H9 (cell line): ENCODE measurements around the gene DYRK1A. TPM values are rescaled to one million over a fixed set of nuclear protein-coding genes. Genes with fewer than 3 reads are reported as not detected.

Experiments
- DNase-seq: peaks from one replicate; pipeline ENCODE4 v3.0.0-alpha.2; 2017
- H2AFZ ChIP-seq: one replicate; pipeline ENCODE4 v1.6.1; 2013; ENCODE audit warnings: mild to moderate bottlenecking, low read length, control low read depth, moderate library complexity
- H2AK5ac ChIP-seq: 2 replicates; pipeline ENCODE4 v1.6.1; 2013; ENCODE audit warnings: low read length, control low read depth, mixed read lengths; ENCODE audit not compliant: insufficient read length
- H2BK120ac ChIP-seq: one replicate; pipeline ENCODE4 v1.6.1; 2013; ENCODE audit warnings: low read depth, mild to moderate bottlenecking, low read length, control low read depth, inconsistent platforms; ENCODE audit not compliant: poor library complexity, severe bottlenecking
- H2BK12ac ChIP-seq: 2 replicates; pipeline ENCODE4 v1.6.1; 2013; ENCODE audit warnings: low read length, control low read depth, mixed read lengths, low read depth; ENCODE audit not compliant: insufficient read length
- H2BK15ac ChIP-seq: 2 replicates; pipeline ENCODE4 v1.6.1; 2013; ENCODE audit warnings: low read depth, low read length, control low read depth
- H2BK20ac ChIP-seq: one replicate; pipeline ENCODE4 v1.6.1; 2013; ENCODE audit warnings: low read depth, mild to moderate bottlenecking, low read length, control low read depth, inconsistent platforms; ENCODE audit not compliant: poor library complexity, severe bottlenecking
- H2BK5ac ChIP-seq: 2 replicates; pipeline ENCODE4 v1.6.1; 2013; ENCODE audit warnings: low read length, control low read depth, mixed read lengths; ENCODE audit not compliant: insufficient read length
- H3K14ac ChIP-seq: 2 replicates; pipeline ENCODE4 v1.6.1; 2013; ENCODE audit warnings: low read length, control low read depth; ENCODE audit not compliant: insufficient read depth
- H3K18ac ChIP-seq: 2 replicates; pipeline ENCODE4 v1.6.1; 2013; ENCODE audit warnings: low read depth, mild to moderate bottlenecking, mixed read lengths, low read length, control low read depth; ENCODE audit not compliant: insufficient read length
- H3K23ac ChIP-seq: 2 replicates; pipeline ENCODE4 v1.6.1; 2013; ENCODE audit warnings: low read length, control low read depth, mixed read lengths, low read depth; ENCODE audit not compliant: insufficient read length
- H3K23me2 ChIP-seq: 2 replicates; pipeline ENCODE4 v1.6.1; 2013; ENCODE audit warnings: low read depth, mild to moderate bottlenecking, mixed read lengths, low read length, control low read depth; ENCODE audit not compliant: insufficient read length, poor library complexity, severe bottlenecking
- H3K27ac ChIP-seq: 2 replicates; pipeline ENCODE4 v1.5.1; 2013; ENCODE audit warnings: low read length, control low read depth, mixed read lengths, low read depth; ENCODE audit not compliant: insufficient read length
- H3K27me3 ChIP-seq: 2 replicates; pipeline ENCODE4 v1.6.1; 2013; ENCODE audit warnings: low read length, control low read depth, inconsistent platforms; ENCODE audit not compliant: insufficient read depth
- H3K4ac ChIP-seq: 2 replicates; pipeline ENCODE4 v1.6.1; 2013; ENCODE audit warnings: low read depth, mild to moderate bottlenecking, control low read depth, inconsistent platforms, low read length, moderate library complexity
- H3K4me1 ChIP-seq: 2 replicates; pipeline ENCODE4 v1.6.1; 2013; ENCODE audit warnings: low read length, control low read depth, inconsistent platforms; ENCODE audit not compliant: insufficient read depth
- H3K4me2 ChIP-seq: 2 replicates; pipeline ENCODE4 v1.6.1; 2013; ENCODE audit warnings: low read length, control low read depth, mixed read lengths; ENCODE audit not compliant: insufficient read length, insufficient read depth
- H3K56ac ChIP-seq: 2 replicates; pipeline ENCODE4 v1.6.1; 2013; ENCODE audit warnings: low read depth, mild to moderate bottlenecking, mixed read lengths, low read length, control low read depth; ENCODE audit not compliant: insufficient read length
- H3K79me1 ChIP-seq: 2 replicates; pipeline ENCODE4 v1.6.1; 2013; ENCODE audit warnings: low read depth, mild to moderate bottlenecking, moderate library complexity, low read length, control low read depth, inconsistent platforms; ENCODE audit not compliant: insufficient read depth, poor library complexity, severe bottlenecking
- H3K79me2 ChIP-seq: 2 replicates; pipeline ENCODE4 v1.6.1; 2013; ENCODE audit warnings: low read length, control low read depth, inconsistent platforms; ENCODE audit not compliant: insufficient read depth
- H3K9ac ChIP-seq: 2 replicates; pipeline ENCODE4 v1.6.1; 2013; ENCODE audit warnings: low read length, control low read depth, mixed read lengths; ENCODE audit not compliant: insufficient read length; ENCODE audit errors: extremely low read depth
- H3K9me3 ChIP-seq: one replicate; pipeline ENCODE4 v1.6.1; 2013; ENCODE audit warnings: low read depth, low read length, inconsistent platforms; ENCODE audit not compliant: control insufficient read depth
- H3T11ph ChIP-seq: one replicate; pipeline ENCODE4 v1.6.1; 2013; ENCODE audit warnings: mild to moderate bottlenecking, low read length, control low read depth, inconsistent platforms
- H4K20me1 ChIP-seq: one replicate; pipeline ENCODE4 v1.6.1; 2013; ENCODE audit not compliant: control insufficient read depth, insufficient read length, insufficient read depth
- H4K5ac ChIP-seq: 2 replicates; pipeline ENCODE4 v1.6.1; 2013; ENCODE audit warnings: low read depth, mild to moderate bottlenecking, mixed read lengths, low read length, control low read depth; ENCODE audit not compliant: insufficient read length
- H4K8ac ChIP-seq: replicated peaks from 2 replicates; pipeline ENCODE4 v1.6.1; 2013; ENCODE audit warnings: low read length, control low read depth, mixed read lengths, low read depth; ENCODE audit not compliant: insufficient read length
- H4K91ac ChIP-seq: 2 replicates; pipeline ENCODE4 v1.6.1; 2013; ENCODE audit warnings: low read depth, mild to moderate bottlenecking, moderate library complexity, mixed read lengths, low read length, control low read depth; ENCODE audit not compliant: insufficient read length
- H3K27ac Mint-ChIP-seq, 3 experiments: 2 replicates in 2 of 3; 3 replicates in 1 of 3; pipeline ENCODE4 v1.8.0; 2020 to 2021; ENCODE audit warnings: mixed read lengths in 3 of 3, mild to moderate bottlenecking in 1 of 3, moderate library complexity in 1 of 3
- H3K27me3 Mint-ChIP-seq: 2 replicates; pipeline ENCODE4 v1.8.0; 2021; ENCODE audit warnings: low read depth, mild to moderate bottlenecking, moderate library complexity, mixed read lengths
- H3K36me3 Mint-ChIP-seq, 3 experiments: 2 replicates in 2 of 3; 3 replicates in 1 of 3; pipeline ENCODE4 v1.8.0; 2020 to 2021; ENCODE audit warnings: low read depth in 3 of 3, mixed read lengths in 3 of 3; ENCODE audit not compliant: insufficient read depth in 1 of 3
- H3K4me1 Mint-ChIP-seq, 2 experiments: 2 replicates each; pipeline ENCODE4 v1.8.0; 2020; ENCODE audit warnings: mixed read lengths in 2 of 2
- H3K4me3 Mint-ChIP-seq, 2 experiments: 2 replicates in 1 of 2; 3 replicates in 1 of 2; pipeline ENCODE4 v1.8.0; 2020 to 2021; ENCODE audit warnings: mild to moderate bottlenecking in 2 of 2, mixed read lengths in 2 of 2, moderate library complexity in 1 of 2
- H3K9me3 Mint-ChIP-seq, 2 experiments: 2 replicates in 1 of 2; 3 replicates in 1 of 2; pipeline ENCODE4 v1.8.0; 2020; ENCODE audit warnings: mild to moderate bottlenecking in 2 of 2, mixed read lengths in 2 of 2, moderate library complexity in 1 of 2
- CTCF ChIP-seq: fragments of 200-600 bp; sonication (generic); conservative IDR thresholded peaks from 3 replicates; pipeline ENCODE4 v1.8.0; 2021; ENCODE audit warnings: antibody characterized with exemption, mild to moderate bottlenecking
- WGBS: extraction: QIAGEN DNeasy Blood & Tissue Kit; methylation state at CpG from one replicate; pipeline ENCODE4 v1.1.7; 2013; ENCODE audit warnings: missing lambda C conversion rate, low lambda C conversion rate, mixed read lengths; ENCODE audit not compliant: insufficient read length; ENCODE audit errors: extremely low coverage; 5-methylcytosine and 5-hydroxymethylcytosine counted together
- total RNA-seq: library from RNA; stranded (reverse); gene quantifications from 2 replicates; pipeline ENCODE4 v1.2.1, GENCODE V29; 2021

The DYRK1A gene
- total RNA-seq, 1 experiment from 2014 or later, result 73.6 TPM

GRCh38 chr21:37551993-37552355 lies 185.4 kb downstream of the DYRK1A start:
- TF ChIP-seq CTCF, result no peak

More at GRCh38 chr21:37551993-37552355, 185.4 kb downstream of the DYRK1A start:
- Histone ChIP-seq H3K18ac (peak overlapping the region; percentile 30), H3K4me2 (no peak overlapping the region), H3K23ac (no peak overlapping the region), H4K20me1 (no peaks in the 10 kb centered on the region), H3K14ac (no peak overlapping the region), H3K9ac (no peak overlapping the region), H3K4ac (no peak overlapping the region), H2AK5ac (no peak overlapping the region), H2BK5ac (no peak overlapping the region), H2BK12ac (no peak overlapping the region), H4K5ac (no peak overlapping the region), H2AFZ (no peak overlapping the region), H3K79me2 (no peaks in the 10 kb centered on the region), H2BK120ac (no peak overlapping the region), H3K27ac (no peak overlapping the region), H4K8ac (no peak overlapping the region), H3T11ph (no peak overlapping the region), H3K9me3 (no peaks in the 10 kb centered on the region), H3K79me1 (no peaks in the 10 kb centered on the region), H3K23me2 (no peaks in the 10 kb centered on the region), H4K91ac (no peak overlapping the region), H3K4me1 (no peaks in the 10 kb centered on the region; the same call in 1 of the 2 replicates), H2BK20ac (no peak overlapping the region), H3K56ac (no peak overlapping the region), H2BK15ac (no peak overlapping the region), H3K27me3 (no peaks in the 10 kb centered on the region)
- Mint-ChIP-seq H3K27me3 (no peaks in the 10 kb centered on the region; the same call in 1 of the 2 replicates), H3K27ac (peak overlapping the region in 2 of 3 experiments; percentile 34 to 78; a peak in 2 of 7 replicates), H3K4me3 (no peak overlapping the region), H3K36me3 (no peaks in the 10 kb centered on the region), H3K4me1 (peaks cover 5 to 12% of the 10 kb centered on the region in 2 experiments), H3K9me3 (no peaks in the 10 kb centered on the region; a peak in 1 of 5 replicates)
- no CpG with 5 or more reads among the region's 5 CpGs for WGBS
- DNase-seq, result no peak
